GM13977 (cell line): ENCODE measurements around the gene RASAL2.

ENCODE experiments used
- DNase-seq: peaks from one replicate; pipeline ENCODE4 v3.0.0; 2012; ENCODE audit warnings: low spot score
- in situ Hi-C: fragments of 300-500 bp; cut with MboI; formaldehyde crosslinking; loops from one replicate; pipeline ENCODE4 v1.12.0; 2022; ENCODE audit warnings: low sequenced_read_pairs, low pct_unique_long_range_greater_than_20kb, mixed read lengths, inconsistent platforms; ENCODE audit not compliant: unreplicated experiment
- TF ChIP-seq, protein P1 (sequence below): IDR thresholded peaks from 2 replicates; pipeline ENCODE4 v1.5.1; 2012; ENCODE audit warnings: mild to moderate bottlenecking, control low read depth; ENCODE audit not compliant: insufficient read depth; ENCODE audit errors: extremely low read depth, missing control alignments

Gene RASAL2

GRCh38 chr1:178490136-178490535 is 396.2 kb downstream of the RASAL2 start:
- in situ Hi-C loops: no loop called here
- no peak for DNase-seq
- TF ChIP-seq, protein P1, sequence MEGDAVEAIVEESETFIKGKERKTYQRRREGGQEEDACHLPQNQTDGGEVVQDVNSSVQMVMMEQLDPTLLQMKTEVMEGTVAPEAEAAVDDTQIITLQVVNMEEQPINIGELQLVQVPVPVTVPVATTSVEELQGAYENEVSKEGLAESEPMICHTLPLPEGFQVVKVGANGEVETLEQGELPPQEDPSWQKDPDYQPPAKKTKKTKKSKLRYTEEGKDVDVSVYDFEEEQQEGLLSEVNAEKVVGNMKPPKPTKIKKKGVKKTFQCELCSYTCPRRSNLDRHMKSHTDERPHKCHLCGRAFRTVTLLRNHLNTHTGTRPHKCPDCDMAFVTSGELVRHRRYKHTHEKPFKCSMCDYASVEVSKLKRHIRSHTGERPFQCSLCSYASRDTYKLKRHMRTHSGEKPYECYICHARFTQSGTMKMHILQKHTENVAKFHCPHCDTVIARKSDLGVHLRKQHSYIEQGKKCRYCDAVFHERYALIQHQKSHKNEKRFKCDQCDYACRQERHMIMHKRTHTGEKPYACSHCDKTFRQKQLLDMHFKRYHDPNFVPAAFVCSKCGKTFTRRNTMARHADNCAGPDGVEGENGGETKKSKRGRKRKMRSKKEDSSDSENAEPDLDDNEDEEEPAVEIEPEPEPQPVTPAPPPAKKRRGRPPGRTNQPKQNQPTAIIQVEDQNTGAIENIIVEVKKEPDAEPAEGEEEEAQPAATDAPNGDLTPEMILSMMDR: no peak

DNA sequence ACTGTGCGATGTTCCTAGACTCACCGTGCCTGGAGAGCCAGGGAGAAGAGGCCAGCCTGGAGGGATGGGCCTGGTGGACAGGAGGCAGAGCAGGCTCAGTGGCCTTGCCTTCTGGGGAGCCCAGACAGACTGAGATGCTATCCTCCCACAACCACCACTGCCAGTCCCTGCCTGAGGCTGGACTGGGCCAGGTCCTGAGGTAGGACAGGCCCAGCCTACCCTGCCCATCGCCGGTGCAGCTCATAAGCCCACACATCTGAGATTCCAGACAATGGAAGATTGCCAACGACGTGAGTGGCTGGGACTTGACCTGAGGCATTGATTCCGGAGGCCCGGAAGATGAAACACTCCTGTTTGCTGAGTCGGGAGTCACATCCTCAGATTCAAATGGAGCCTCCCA is 397.1 kb downstream of the RASAL2 start:
- TF ChIP-seq, protein P1: no peak
- DNase-seq: no peak
- in situ Hi-C loops: no loop called here

DNA sequence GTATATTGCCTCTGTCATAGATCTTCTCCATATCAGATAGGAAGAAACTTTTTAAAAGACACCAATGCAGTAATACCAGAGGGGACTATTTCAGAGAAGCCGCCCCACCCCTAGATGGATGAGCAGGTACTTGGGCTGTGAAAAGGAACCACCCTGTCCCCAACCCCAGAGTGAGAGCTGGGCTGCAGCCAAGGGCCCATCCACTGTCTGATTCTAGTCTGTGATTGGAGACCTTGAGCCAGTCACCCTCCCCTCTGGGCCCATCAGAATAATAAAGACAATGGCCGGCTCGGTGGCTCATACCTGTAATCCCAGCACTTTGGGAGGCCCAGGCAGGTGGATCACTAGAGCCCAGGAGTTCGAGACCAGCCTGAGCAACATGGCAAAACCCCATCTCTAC is 397.8 kb downstream of the RASAL2 start:
- TF ChIP-seq, protein P1: no peak
- in situ Hi-C loops: no loop called here
- no peak for DNase-seq

GRCh38 chr1:178492341-178492740 is 398.4 kb downstream of the RASAL2 start:
- DNase-seq: no peak
- in situ Hi-C loops: no loop called here
- TF ChIP-seq, protein P1: no peak

- in situ Hi-C loops: no loop called here
- TF ChIP-seq, protein P1: no peak
- DNase-seq: no peak
These were observed 399.4 kb downstream of the RASAL2 start for GRCh38 chr1:178493301-178493741.

GRCh38 chr1:178494569-178494971 is 400.7 kb downstream of the RASAL2 start:
- in situ Hi-C loops: no loop called here
- TF ChIP-seq, protein P1: no peak
- DNase-seq: no peak

DNA sequence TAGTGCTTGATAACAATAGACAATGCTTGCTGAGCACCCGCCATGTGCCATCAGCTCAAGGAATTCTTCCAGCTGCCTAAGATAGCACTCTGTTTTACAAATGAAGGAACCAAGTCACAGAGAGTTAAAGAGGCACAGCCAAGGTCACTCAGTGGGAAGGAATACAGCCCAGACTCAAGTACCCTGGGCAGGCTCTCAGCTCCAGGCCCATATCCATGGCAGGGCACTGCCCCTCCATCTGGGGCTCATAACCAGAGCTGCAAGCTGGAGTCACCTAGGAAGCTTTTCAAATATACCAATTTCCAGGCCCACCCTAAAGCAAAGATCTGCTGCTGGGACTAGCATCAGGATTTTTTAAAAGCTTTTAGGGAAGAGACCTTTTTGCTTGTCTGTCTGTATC is 401.3 kb downstream of the RASAL2 start:
- no peak for DNase-seq
- TF ChIP-seq, protein P1: no peak
- in situ Hi-C loops: no loop called here
